PC-3 (cell line): ENCODE data around the gene TAOK2. TPM values are rescaled to one million over a fixed set of nuclear protein-coding genes. Genes with fewer than 3 reads are reported as not detected.
"Not testable (repeated sequence)": the region's sequence is repeated elsewhere in the genome, so short reads cannot be mapped to it uniquely, and the experiment has no call there.

Source experiments
- ATAC-seq: fragments of 200-7000 bp; cut with Tn5 transposase; 2 replicates; pipeline ENCODE4 v1.9.1; 2020; ENCODE audit warnings: mild to moderate bottlenecking, moderate library complexity
- BruUV-seq: library from RNA; stranded (reverse); fragments of 400-500 nt; replicated peaks from 2 replicates; lab custom pipeline; 2021; lab: Mats Ljungman, UMichigan
- CTCF ChIA-PET: fragments of 300-600 bp; sonication (Branson Sonifier 250); formaldehyde crosslinking; loops from one replicate; lab custom pipeline; 2022; ENCODE audit warnings: antibody characterized with exemption; lab: Charles Lee
- POLR2A ChIA-PET: fragments of 300-600 bp; sonication (Branson Sonifier 250); formaldehyde crosslinking; loops from one replicate; lab custom pipeline; 2022; ENCODE audit warnings: antibody characterized with exemption; ENCODE audit not compliant: unreplicated experiment; lab: Charles Lee
- DNase-seq: peaks from one replicate; pipeline ENCODE4 v3.0.0-alpha.2; 2015
- H2AFZ ChIP-seq: fragments of 300-600 bp; sonication (generic); 2 replicates; pipeline ENCODE4 v1.6.0; 2016; ENCODE audit warnings: antibody characterized with exemption, low read length
- H3F3A ChIP-seq: fragments of 300-600 bp; sonication (generic); one replicate; pipeline ENCODE4 v1.6.0; 2017; ENCODE audit warnings: antibody characterized with exemption, low read length, control low read depth, mild to moderate bottlenecking; ENCODE audit not compliant: unreplicated experiment
- H3K27ac ChIP-seq: fragments of 300-600 bp; sonication (generic); 2 replicates; pipeline ENCODE4 v1.5.1; 2016; ENCODE audit warnings: mild to moderate bottlenecking, low read length
- H3K27me3 ChIP-seq: fragments of 300-600 bp; sonication (generic); 2 replicates; pipeline ENCODE4 v1.6.1; 2016; ENCODE audit warnings: low read length, mixed read lengths
- H3K36me3 ChIP-seq: fragments of 300-600 bp; sonication (generic); 2 replicates; pipeline ENCODE4 v1.6.1; 2016; ENCODE audit warnings: low read depth, mixed run types, low read length, mixed read lengths
- H3K4me1 ChIP-seq: fragments of 300-600 bp; sonication (generic); 2 replicates; pipeline ENCODE4 v1.5.1; 2016; ENCODE audit warnings: low read length; ENCODE audit not compliant: insufficient read depth
- H3K4me2 ChIP-seq: fragments of 300-600 bp; sonication (generic); 2 replicates; pipeline ENCODE4 v1.6.0; 2016; ENCODE audit warnings: low read length
- H3K4me3 ChIP-seq: fragments of 300-600 bp; sonication (generic); 2 replicates; pipeline ENCODE4 v1.5.1; 2016; ENCODE audit warnings: mild to moderate bottlenecking, low read length, mixed read lengths
- H3K79me2 ChIP-seq: fragments of 300-600 bp; sonication (generic); 2 replicates; pipeline ENCODE4 v1.6.1; 2017; ENCODE audit warnings: low read length, mixed read lengths
- H3K9ac ChIP-seq: fragments of 300-600 bp; sonication (generic); 2 replicates; pipeline ENCODE4 v1.6.0; 2016; ENCODE audit warnings: mild to moderate bottlenecking, low read length
- H3K9me2 ChIP-seq: fragments of 300-600 bp; sonication (generic); replicated peaks from 2 replicates; pipeline ENCODE4 v1.6.1; 2016; ENCODE audit warnings: mixed run types, low read length, mixed read lengths
- H3K9me3 ChIP-seq: fragments of 300-600 bp; sonication (generic); 2 replicates; pipeline ENCODE4 v1.6.1; 2016; ENCODE audit warnings: low read length, mixed read lengths
- H4K20me1 ChIP-seq: fragments of 300-600 bp; sonication (generic); 2 replicates; pipeline ENCODE4 v1.6.1; 2016; ENCODE audit warnings: low read length, mixed read lengths
- EZH2 ChIP-seq: fragments of 300-600 bp; sonication (generic); IDR thresholded peaks from one replicate; pipeline ENCODE4 v1.6.1; 2017; ENCODE audit warnings: antibody characterized with exemption, mild to moderate bottlenecking, low read length; ENCODE audit not compliant: unreplicated experiment
- EZH2phosphoT487 ChIP-seq: fragments of 300-600 bp; sonication (generic); IDR thresholded peaks from 2 replicates; pipeline ENCODE4 v1.6.1; 2018; ENCODE audit warnings: mild to moderate bottlenecking, antibody characterized with exemption, low read length, borderline replicate concordance
- intact Hi-C: fragments of 100-400 bp; cut with micrococcal nuclease; formaldehyde crosslinking; loops from 2 replicates; pipeline ENCODE4 v1.9.0; 2023
- total RNA-seq: library from RNA; depleted of rRNA; stranded (reverse); fragments of >200 nt; gene quantifications from 2 replicates; pipeline ENCODE4 v1.2.3, GENCODE V29; 2014; rRNA removed
- TF ChIP-seq, protein P1 (sequence below): fragments of 300-600 bp; sonication (generic); conservative IDR thresholded peaks from 2 replicates; pipeline ENCODE4 v1.5.1; 2017; ENCODE audit warnings: antibody characterized with exemption, low read depth, mild to moderate bottlenecking, low read length

The TAOK2 gene
- total RNA-seq, 1 experiment from 2014 or later: 34.1 TPM

DNA sequence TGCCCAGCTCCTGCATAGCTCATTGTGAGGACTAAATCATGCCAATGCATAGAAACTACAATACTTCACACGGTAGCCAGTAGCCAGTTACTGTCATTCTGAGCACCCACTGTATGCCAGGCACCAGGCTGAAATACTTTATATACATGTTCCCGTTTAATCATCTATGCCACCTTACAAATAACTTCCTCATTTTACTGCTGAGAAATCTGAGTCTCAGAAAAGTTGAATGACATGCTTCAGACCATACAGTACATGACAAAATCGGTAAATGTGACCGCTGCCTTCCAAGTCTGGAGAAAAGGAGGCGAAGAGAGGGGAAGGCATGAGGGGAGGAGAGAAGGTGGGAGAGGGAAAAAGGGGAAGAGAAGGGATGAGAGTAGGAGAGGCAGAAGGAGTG lies 66.6 kb downstream of the TAOK2 start:
- no peaks in the 10 kb centered on the region for H3K36me3 ChIP-seq
- no peaks in the 10 kb centered on the region for H4K20me1 ChIP-seq
- intact Hi-C loops: no loop called here
- H3K4me3 ChIP-seq: no peak overlapping the region
- no peak for ATAC-seq
- CTCF ChIA-PET: interaction anchor here (0.7 to 1.0 kb wide), 2 partner anchors 25 to 405 kb away, joined by 3 to 6 read pairs; partner anchors contain the start of gene SEPHS2
- H3K79me2 ChIP-seq: no peaks in the 10 kb centered on the region
- H3K9me3 ChIP-seq: no peaks in the 10 kb centered on the region
- H3K9me2 ChIP-seq: no peaks in the 10 kb centered on the region
- no peak for DNase-seq
- no peaks in the 10 kb centered on the region for H3K4me1 ChIP-seq
- POLR2A ChIA-PET: interaction anchor here (0.6 kb wide), 1 partner anchor 102 kb away, joined by 19 read pairs; no protein-coding TSS in a partner anchor
- no TSS peak for BruUV-seq
- no peak overlapping the region for H3K9ac ChIP-seq
- H2AFZ ChIP-seq: no peak overlapping the region
- no peaks in the 10 kb centered on the region for H3K27me3 ChIP-seq
- TF ChIP-seq EZH2phosphoT487 (no peak), EZH2 (no peak)
- TF ChIP-seq, protein P1, sequence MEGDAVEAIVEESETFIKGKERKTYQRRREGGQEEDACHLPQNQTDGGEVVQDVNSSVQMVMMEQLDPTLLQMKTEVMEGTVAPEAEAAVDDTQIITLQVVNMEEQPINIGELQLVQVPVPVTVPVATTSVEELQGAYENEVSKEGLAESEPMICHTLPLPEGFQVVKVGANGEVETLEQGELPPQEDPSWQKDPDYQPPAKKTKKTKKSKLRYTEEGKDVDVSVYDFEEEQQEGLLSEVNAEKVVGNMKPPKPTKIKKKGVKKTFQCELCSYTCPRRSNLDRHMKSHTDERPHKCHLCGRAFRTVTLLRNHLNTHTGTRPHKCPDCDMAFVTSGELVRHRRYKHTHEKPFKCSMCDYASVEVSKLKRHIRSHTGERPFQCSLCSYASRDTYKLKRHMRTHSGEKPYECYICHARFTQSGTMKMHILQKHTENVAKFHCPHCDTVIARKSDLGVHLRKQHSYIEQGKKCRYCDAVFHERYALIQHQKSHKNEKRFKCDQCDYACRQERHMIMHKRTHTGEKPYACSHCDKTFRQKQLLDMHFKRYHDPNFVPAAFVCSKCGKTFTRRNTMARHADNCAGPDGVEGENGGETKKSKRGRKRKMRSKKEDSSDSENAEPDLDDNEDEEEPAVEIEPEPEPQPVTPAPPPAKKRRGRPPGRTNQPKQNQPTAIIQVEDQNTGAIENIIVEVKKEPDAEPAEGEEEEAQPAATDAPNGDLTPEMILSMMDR: no peak
- H3K27ac ChIP-seq: no peak overlapping the region
- no peaks in the 10 kb centered on the region for H3F3A ChIP-seq
- no peak overlapping the region for H3K4me2 ChIP-seq

DNA sequence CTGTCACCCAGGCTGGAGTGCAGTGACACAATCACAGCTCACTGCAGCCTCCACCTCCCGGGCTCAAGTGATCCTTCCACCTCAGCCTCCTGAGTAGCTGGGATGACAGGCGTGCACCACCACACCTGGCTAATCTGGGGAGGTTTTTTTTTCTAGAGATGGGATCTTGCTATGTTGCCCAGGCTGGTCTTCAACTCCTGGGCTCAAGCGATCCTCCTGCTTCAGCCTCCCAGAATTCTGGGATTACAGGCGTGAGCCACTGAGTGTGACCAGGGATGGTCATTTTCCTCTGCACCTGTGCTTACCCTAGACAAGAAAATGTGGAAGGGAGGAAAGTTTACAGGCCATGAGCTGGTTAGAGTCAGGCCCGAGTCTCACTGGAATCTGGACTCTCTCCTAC lies 67.0 kb downstream of the TAOK2 start:
- H3K36me3 ChIP-seq, H3K9me2 ChIP-seq, H3K4me2 ChIP-seq, ATAC-seq, H3F3A ChIP-seq, H3K27ac ChIP-seq, H2AFZ ChIP-seq, H3K79me2 ChIP-seq, POLR2A ChIA-PET, CTCF ChIA-PET, H4K20me1 ChIP-seq, H3K4me1 ChIP-seq, BruUV-seq, intact Hi-C loops, H3K27me3 ChIP-seq, H3K9ac ChIP-seq, H3K4me3 ChIP-seq, H3K9me3 ChIP-seq, DNase-seq: not testable (repeated sequence)

DNA sequence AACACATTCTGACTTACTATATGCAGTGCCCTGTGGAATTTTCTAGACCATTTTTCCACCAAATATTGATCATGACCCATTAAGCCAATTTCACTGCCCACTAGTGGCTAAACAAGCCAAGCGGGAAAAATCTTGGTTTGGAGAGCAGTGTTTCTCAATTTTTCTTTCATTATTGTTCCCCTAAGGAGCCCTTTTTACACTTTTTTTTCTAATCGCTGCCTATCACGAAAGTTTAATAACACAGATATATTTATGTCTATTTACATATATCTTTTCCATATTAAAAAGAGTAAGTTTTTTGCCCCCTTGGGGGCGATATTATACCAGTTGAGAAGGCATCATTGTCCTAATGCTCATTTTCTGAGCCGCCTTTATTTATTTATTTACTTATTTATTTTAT lies 68.2 kb downstream of the TAOK2 start:
- H3K27me3 ChIP-seq: no peaks in the 10 kb centered on the region
- no peaks in the 10 kb centered on the region for H3K79me2 ChIP-seq
- no peaks in the 10 kb centered on the region for H3F3A ChIP-seq
- no peaks in the 10 kb centered on the region for H3K9me3 ChIP-seq
- H3K4me3 ChIP-seq: no peak overlapping the region
- DNase-seq (peak; percentile 67), ATAC-seq (no peak)
- intact Hi-C loops: no loop called here
- H3K9ac ChIP-seq: no peak overlapping the region
- no peaks in the 10 kb centered on the region for H4K20me1 ChIP-seq
- no TSS peak for BruUV-seq
- H3K36me3 ChIP-seq: no peaks in the 10 kb centered on the region
- CTCF ChIA-PET: no interaction called here
- 0 out of 2 replicates have a peak overlapping the region, but pooled peaks have one; percentile 28 for H3K4me2 ChIP-seq
- no peaks in the 10 kb centered on the region for H3K9me2 ChIP-seq
- POLR2A ChIA-PET: no interaction called here
- 0 out of 2 replicates have a peak overlapping the region, but pooled peaks have one; percentile 48 for H2AFZ ChIP-seq
- no peak overlapping the region for H3K27ac ChIP-seq
- TF ChIP-seq, protein P1: peak; percentile 52
- no peak for TF ChIP-seq EZH2phosphoT487
- no peak for TF ChIP-seq EZH2
- H3K4me1 ChIP-seq: no peaks in the 10 kb centered on the region

Other genes starting within 250 kb of the TAOK2 start
- not detected in 2 replicates for gene C16orf54, start 227.9 kb upstream of the TAOK2 start, total RNA-seq
- gene ZG16, start 195.6 kb upstream of the TAOK2 start, total RNA-seq: not detected in 2 replicates
- 87.6 and 93.1 TPM in 2 replicates for gene KIF22, start 183.1 kb upstream of the TAOK2 start, total RNA-seq
- 279 and 358 TPM in 2 replicates for gene MAZ, start 167.3 kb upstream of the TAOK2 start, total RNA-seq
- 0.35 and 0.40 TPM in 2 replicates for gene PRRT2, start 161.7 kb upstream of the TAOK2 start, total RNA-seq
- gene PAGR1, start 157.7 kb upstream of the TAOK2 start, total RNA-seq: 53.8 and 76.7 TPM in 2 replicates
- 27.3 and 36.1 TPM in 2 replicates for gene MVP, start 153.4 kb upstream of the TAOK2 start, total RNA-seq
- gene CDIPT, start 110.6 kb upstream of the TAOK2 start, total RNA-seq: 60.5 and 86.2 TPM in 2 replicates
- gene SEZ6L2, start 74.3 kb upstream of the TAOK2 start, total RNA-seq: 23.7 and 25.3 TPM in 2 replicates
- 2.0 and 3.9 TPM in 2 replicates for gene ASPHD1, start 73.4 kb upstream of the TAOK2 start, total RNA-seq
- gene KCTD13, start 47.6 kb upstream of the TAOK2 start, total RNA-seq: 8.2 and 30.2 TPM in 2 replicates
- gene TMEM219, start 11.8 kb upstream of the TAOK2 start, total RNA-seq: 53.0 and 60.9 TPM in 2 replicates
- gene HIRIP3, start 21.7 kb downstream of the TAOK2 start, total RNA-seq: 18.4 and 26.8 TPM in 2 replicates
- 60.6 and 70.3 TPM in 2 replicates for gene INO80E, start 22.4 kb downstream of the TAOK2 start, total RNA-seq
- gene DOC2A, start 37.2 kb downstream of the TAOK2 start, total RNA-seq: 4.6 and 5.2 TPM in 2 replicates
- not detected in 2 replicates for gene C16orf92, start 49.3 kb downstream of the TAOK2 start, total RNA-seq
- gene TLCD3B, start 57.4 kb downstream of the TAOK2 start, total RNA-seq: 0.29 and 0.47 TPM in 2 replicates
- 1,859 and 2,048 TPM in 2 replicates for gene ALDOA, start 91.9 kb downstream of the TAOK2 start, total RNA-seq
- 116 and 117 TPM in 2 replicates for gene PPP4C, start 102.1 kb downstream of the TAOK2 start, total RNA-seq
- gene TBX6, start 118.1 kb downstream of the TAOK2 start, total RNA-seq: 0.86 and 1.1 TPM in 2 replicates
- 5.1 and 7.7 TPM in 2 replicates for gene YPEL3, start 122.3 kb downstream of the TAOK2 start, total RNA-seq
- 2.2 and 3.4 TPM in 2 replicates for gene GDPD3, start 139.7 kb downstream of the TAOK2 start, total RNA-seq
- 31.4 and 34.4 TPM in 2 replicates for gene MAPK3, start 149.4 kb downstream of the TAOK2 start, total RNA-seq
- gene CORO1A, start 209.7 kb downstream of the TAOK2 start, total RNA-seq: 8.4 and 10.3 TPM in 2 replicates
- gene BOLA2B, start 219.8 kb downstream of the TAOK2 start, total RNA-seq: 143 and 162 TPM in 2 replicates
- gene SLX1A, start 220.0 kb downstream of the TAOK2 start, total RNA-seq: 83.4 and 91.9 TPM in 2 replicates
- 8.5 and 14.6 TPM in 2 replicates for gene SULT1A3, start 225.4 kb downstream of the TAOK2 start, total RNA-seq